ENCODE data around the gene CYP2W1.

GRCh38 chr7:990933-991728 is 8.2 kb downstream of the CYP2W1 start:
- TF ChIP-seq CTCF (IDR thresholded peaks at IDR 0.05) (no peak), POLR2A (IDR thresholded peaks at IDR 0.05) (no peak)
